Measurements from ENCODE around the gene C10orf62.
"Not testable (repeated sequence)": the region's sequence is repeated elsewhere in the genome, so short reads cannot be mapped to it uniquely, and the experiment has no call there.

C10orf62 gene

GRCh38 chr10:97632949-97633884, 43.7 kb downstream of the C10orf62 start, which contains the start of gene MORN4:
Gene MORN4, minus strand, starts transcription at chr10:97633500. Its CDS starts 13,847 bp downstream, at chr10:97619653.
- peak; percentile 90 for DNase-seq

GRCh38 chr10:97633921-97634320, 44.4 kb downstream of the C10orf62 start:
- DNase-seq, result no peak

GRCh38 chr10:97635577-97635976, 46.1 kb downstream of the C10orf62 start:
- no peak for DNase-seq

GRCh38 chr10:97639090-97639489, 49.6 kb downstream of the C10orf62 start:
- DNase-seq, result not testable (repeated sequence)

- DNase-seq, result peak; percentile 97
Measured at GRCh38 chr10:97640174-97640867, 50.8 kb downstream of the C10orf62 start, which contains the start of gene PI4K2A. Gene PI4K2A, plus strand, starts transcription at chr10:97640671. Its CDS starts 72 bp downstream, at chr10:97640743.
